Measurements from ENCODE around the gene PADI2. TPM values are rescaled to one million over a fixed set of nuclear protein-coding genes. Genes with fewer than 3 reads are reported as not detected.
A peak's percentile ranks its signal among the peaks of the same experiment; 100 is the strongest.

Gene PADI2
- total RNA-seq, 1 donor from 2014 or later, result 0.49 TPM

DNA sequence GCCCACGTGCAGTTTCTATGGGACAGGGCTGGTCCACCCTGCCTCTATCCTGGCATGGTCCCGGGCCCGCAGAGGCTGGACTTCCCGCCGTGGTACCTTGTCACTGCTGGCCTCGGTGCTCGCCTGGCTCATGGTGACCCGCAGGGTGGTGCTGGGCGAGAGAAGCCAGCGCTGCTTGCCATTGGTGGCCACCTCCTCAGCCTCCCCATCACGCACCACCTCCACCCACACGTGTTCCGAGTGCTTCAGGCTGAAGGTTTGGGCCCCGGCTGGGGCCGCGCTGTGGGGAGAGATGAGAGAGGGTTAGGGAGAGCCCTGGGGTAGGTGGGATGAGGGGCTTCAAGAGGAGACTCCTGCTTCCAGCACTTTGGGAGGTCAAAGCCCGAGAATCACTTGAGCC is 14.5 kb downstream of the PADI2 start:
- H3K9me3 ChIP-seq (replicated peaks), result no peaks in the 10 kb centered on the region
- peaks cover 41% of the 10 kb centered on the region for H3K27me3 ChIP-seq (ENCODE audit: low read depth)
- no peak overlapping the region for H3K27ac ChIP-seq (replicated peaks)
- DNase-seq, result no peak
- TF ChIP-seq, protein P1, sequence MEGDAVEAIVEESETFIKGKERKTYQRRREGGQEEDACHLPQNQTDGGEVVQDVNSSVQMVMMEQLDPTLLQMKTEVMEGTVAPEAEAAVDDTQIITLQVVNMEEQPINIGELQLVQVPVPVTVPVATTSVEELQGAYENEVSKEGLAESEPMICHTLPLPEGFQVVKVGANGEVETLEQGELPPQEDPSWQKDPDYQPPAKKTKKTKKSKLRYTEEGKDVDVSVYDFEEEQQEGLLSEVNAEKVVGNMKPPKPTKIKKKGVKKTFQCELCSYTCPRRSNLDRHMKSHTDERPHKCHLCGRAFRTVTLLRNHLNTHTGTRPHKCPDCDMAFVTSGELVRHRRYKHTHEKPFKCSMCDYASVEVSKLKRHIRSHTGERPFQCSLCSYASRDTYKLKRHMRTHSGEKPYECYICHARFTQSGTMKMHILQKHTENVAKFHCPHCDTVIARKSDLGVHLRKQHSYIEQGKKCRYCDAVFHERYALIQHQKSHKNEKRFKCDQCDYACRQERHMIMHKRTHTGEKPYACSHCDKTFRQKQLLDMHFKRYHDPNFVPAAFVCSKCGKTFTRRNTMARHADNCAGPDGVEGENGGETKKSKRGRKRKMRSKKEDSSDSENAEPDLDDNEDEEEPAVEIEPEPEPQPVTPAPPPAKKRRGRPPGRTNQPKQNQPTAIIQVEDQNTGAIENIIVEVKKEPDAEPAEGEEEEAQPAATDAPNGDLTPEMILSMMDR (IDR thresholded peaks at IDR 0.05; ENCODE audit: borderline replicate concordance), result no peak
- intact Hi-C loops (cut with micrococcal nuclease), result no loop called here
- H3K4me1 ChIP-seq, result no peaks in the 10 kb centered on the region
- no peak overlapping the region for H3K4me3 ChIP-seq
- no peaks in the 10 kb centered on the region for H3K36me3 ChIP-seq

DNA sequence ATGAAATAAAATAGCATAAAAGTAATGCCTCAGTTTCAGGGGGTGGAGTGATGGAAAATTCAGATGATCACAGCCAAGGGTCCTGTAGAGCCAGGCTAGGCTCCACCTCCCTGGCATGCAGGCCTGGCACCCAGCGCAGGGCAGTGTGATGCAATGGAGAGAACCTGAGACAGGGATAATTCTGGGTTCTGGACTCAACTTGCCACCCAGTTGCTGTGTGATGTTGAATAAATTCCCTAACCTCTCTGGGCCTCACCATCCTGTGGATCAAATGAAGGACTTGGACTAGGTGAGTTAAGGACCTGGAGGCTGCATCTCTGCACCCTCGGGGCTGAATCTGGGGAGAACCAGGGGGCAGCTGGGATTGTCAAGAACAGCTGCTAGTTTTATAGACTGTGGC is 17.0 kb downstream of the PADI2 start:
- H3K9me3 ChIP-seq (replicated peaks), result no peaks in the 10 kb centered on the region
- H3K27me3 ChIP-seq (ENCODE audit: low read depth), result peaks cover 31% of the 10 kb centered on the region
- H3K4me3 ChIP-seq, result no peak overlapping the region
- H3K36me3 ChIP-seq, result no peaks in the 10 kb centered on the region
- no peak overlapping the region for H3K27ac ChIP-seq (replicated peaks)
- intact Hi-C loops (cut with micrococcal nuclease), result no loop called here
- no peak for DNase-seq
- H3K4me1 ChIP-seq, result peaks cover 5% of the 10 kb centered on the region
- TF ChIP-seq, protein P1 (IDR thresholded peaks at IDR 0.05; ENCODE audit: borderline replicate concordance), result no peak

DNA sequence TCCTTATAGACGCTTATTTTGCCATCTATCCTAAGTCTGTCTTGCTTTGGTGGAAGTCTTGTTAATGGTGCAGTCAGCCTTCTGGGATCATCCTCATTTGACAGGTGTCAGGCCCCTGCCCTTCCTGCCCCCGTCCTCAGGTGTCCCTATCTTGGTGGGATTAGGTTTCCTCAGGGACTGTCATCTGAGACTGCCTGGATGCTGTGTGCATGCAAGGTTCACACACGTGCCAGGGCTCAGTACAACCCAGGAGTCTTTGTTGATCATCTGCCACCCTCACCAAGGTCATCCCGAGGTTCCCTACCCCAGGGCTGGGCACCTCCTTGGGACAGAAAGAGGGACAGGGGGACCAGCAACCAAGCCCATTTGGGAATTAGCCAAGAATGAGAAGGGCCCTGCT is 18.0 kb downstream of the PADI2 start:
- no peak for DNase-seq
- TF ChIP-seq, protein P1 (IDR thresholded peaks at IDR 0.05; ENCODE audit: borderline replicate concordance), result no peak
- H3K36me3 ChIP-seq, result no peaks in the 10 kb centered on the region
- peaks cover 5% of the 10 kb centered on the region for H3K4me1 ChIP-seq
- H3K4me3 ChIP-seq, result no peak overlapping the region
- no peak overlapping the region for H3K27ac ChIP-seq (replicated peaks)
- intact Hi-C loops (cut with micrococcal nuclease), result no loop called here
- no peaks in the 10 kb centered on the region for H3K9me3 ChIP-seq (replicated peaks)
- H3K27me3 ChIP-seq (ENCODE audit: low read depth), result peaks cover 28% of the 10 kb centered on the region

DNA sequence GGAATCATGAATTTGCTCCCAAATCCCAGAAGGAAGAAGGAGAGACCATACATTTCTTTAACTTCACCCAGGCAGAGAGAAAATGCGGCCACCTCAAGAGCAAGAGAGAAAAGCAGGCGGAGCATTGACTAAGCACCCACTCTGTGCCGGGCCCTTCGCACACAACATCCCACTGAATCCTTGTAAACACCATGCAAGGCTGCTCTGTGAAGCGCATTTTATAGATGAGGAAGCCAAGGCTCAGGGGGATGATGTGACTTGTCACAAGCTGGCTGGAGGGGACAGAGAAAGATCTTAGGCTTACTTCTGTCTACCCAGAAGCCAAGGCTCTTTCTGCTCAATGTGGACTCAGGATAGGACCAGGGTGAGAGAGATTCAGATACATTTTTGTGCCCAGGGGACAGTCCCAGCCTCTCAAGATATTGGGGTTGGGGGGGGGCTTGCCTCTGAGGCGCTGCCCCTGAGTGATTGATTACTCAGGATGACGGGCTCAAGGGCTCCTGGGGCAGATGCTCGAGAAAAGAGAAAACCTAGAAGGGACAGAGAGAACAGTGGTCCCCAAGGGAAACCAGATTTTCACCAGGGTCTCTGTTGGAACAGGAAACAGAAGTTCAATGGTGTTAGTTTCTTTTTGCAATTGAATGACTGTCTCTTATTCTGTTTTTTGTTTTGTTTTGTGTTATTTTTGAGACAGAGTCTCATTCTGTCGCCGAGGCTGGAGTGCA is 19.5 kb downstream of the PADI2 start:
- TF ChIP-seq, protein P1 (IDR thresholded peaks at IDR 0.05; ENCODE audit: borderline replicate concordance), result no peak
- no peak overlapping the region for H3K27ac ChIP-seq (replicated peaks)
- no peak for DNase-seq
- no peaks in the 10 kb centered on the region for H3K36me3 ChIP-seq
- intact Hi-C loops (cut with micrococcal nuclease), result no loop called here
- H3K27me3 ChIP-seq (ENCODE audit: low read depth), result peaks cover 26% of the 10 kb centered on the region
- H3K4me3 ChIP-seq, result no peak overlapping the region
- H3K4me1 ChIP-seq, result peaks cover 5% of the 10 kb centered on the region
- H3K9me3 ChIP-seq (replicated peaks), result no peaks in the 10 kb centered on the region

GRCh38 chr1:17098446-17099317 is 20.6 kb downstream of the PADI2 start:
- H3K36me3 ChIP-seq, result no peaks in the 10 kb centered on the region
- peaks cover 5% of the 10 kb centered on the region for H3K4me1 ChIP-seq
- peak overlapping the region; percentile 25 for H3K27ac ChIP-seq (replicated peaks)
- DNase-seq, result no peak
- H3K27me3 ChIP-seq (ENCODE audit: low read depth), result peaks cover 26% of the 10 kb centered on the region
- intact Hi-C loops (cut with micrococcal nuclease), result no loop called here
- no peak overlapping the region for H3K4me3 ChIP-seq
- H3K9me3 ChIP-seq (replicated peaks), result no peaks in the 10 kb centered on the region
- TF ChIP-seq, protein P1 (IDR thresholded peaks at IDR 0.05; ENCODE audit: borderline replicate concordance), result no peak
